ENCODE data around the gene PNMA6E.

- TF ChIP-seq MXI1 (IDR thresholded peaks at IDR 0.05; ENCODE audit: low read depth, low read length) (no peak), BHLHE40 (IDR thresholded peaks at IDR 0.05; ENCODE audit: low read length) (no peak)
- TF ChIP-seq, protein P1, sequence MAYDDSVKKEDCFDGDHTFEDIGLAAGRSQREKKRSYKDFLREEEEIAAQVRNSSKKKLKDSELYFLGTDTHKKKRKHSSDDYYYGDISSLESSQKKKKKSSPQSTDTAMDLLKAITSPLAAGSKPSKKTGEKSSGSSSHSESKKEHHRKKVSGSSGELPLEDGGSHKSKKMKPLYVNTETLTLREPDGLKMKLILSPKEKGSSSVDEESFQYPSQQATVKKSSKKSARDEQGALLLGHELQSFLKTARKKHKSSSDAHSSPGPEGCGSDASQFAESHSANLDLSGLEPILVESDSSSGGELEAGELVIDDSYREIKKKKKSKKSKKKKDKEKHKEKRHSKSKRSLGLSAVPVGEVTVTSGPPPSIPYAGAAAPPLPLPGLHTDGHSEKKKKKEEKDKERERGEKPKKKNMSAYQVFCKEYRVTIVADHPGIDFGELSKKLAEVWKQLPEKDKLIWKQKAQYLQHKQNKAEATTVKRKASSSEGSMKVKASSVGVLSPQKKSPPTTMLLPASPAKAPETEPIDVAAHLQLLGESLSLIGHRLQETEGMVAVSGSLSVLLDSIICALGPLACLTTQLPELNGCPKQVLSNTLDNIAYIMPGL (CRISPR knock-in tag; IDR thresholded peaks at IDR 0.05) = no peak
Observed at GRCh38 chrX:153406011-153406410, 4.9 kb upstream of the PNMA6E start.

All from K562 (cell line).